GM18951 (cell line): ENCODE data around the gene ERC1.
A peak's percentile ranks its signal among the peaks of the same experiment; 100 is the strongest.

Source experiments
- POLR2A ChIP-seq: IDR thresholded peaks from 4 replicates; pipeline ENCODE4 v1.6.1; 2011; ENCODE audit warnings: mild to moderate bottlenecking; ENCODE audit not compliant: insufficient read length, insufficient read depth; ENCODE audit errors: extremely low read depth
- in situ Hi-C: fragments of 300-500 bp; cut with MboI; formaldehyde crosslinking; loops from one replicate; pipeline ENCODE4 v1.12.0; 2022; ENCODE audit warnings: low sequenced_read_pairs, mixed read lengths, inconsistent platforms; ENCODE audit not compliant: unreplicated experiment

ERC1 gene

DNA sequence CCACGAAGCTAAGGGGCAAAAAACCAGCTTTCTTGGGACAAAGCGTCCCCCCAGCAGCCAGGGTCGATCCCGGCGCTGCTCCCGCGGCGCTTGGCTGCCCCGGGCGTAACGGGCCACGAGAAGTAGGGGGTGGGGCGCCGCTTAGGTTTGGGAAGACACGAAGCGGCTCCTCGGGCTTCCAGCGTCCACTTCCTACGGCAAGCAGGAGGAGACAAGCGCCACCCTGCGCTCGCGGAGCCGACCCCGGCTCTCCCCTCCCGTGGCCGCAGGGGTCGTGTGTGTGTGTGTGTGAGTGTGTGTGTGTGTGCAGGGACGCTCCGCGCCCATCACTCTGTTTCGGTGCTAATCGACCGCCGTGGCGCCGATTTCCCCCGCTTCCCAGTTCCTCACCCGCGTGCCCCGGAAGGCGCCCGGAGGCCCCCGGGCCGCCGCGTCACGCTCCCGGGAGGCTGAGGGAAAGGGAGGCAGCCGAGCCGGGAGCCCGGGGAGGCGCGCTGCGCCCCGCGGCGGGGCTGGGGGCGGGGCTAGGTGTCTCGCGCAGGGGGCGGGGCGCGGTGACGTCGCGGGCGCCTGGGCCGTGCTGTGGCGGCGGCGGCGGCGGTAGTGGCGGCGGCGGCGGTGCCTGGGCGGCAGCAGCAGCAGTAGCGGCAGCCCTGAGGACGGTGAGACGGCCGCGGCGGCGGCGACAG is at the start of gene ERC1:
Gene ERC1 (plus strand): TSS at position 563 of the 689 bp plus-strand sequence. CDS start 36,681 bp downstream, outside the sequence.
- peak; percentile 70 for TF ChIP-seq POLR2A

DNA sequence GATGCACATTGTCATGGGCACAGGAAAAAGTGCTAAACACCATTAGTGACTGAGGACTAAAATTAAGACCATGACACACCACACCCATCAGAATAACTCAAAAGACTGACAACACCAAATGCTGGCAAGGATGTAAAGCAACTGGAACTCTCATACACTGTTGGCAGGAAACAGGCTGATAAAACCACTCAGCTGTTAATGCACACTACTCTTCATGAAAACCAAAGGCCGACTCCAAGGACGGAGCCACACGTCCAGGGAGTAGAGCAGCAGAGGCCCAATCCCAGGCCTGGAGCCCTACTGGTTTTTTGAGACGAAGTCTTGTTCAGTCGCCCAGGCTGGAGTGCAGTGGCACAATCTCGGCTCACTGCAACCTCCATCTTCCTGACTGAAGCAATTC is 48.0 kb upstream of the ERC1 start:
- TF ChIP-seq POLR2A, result no peak
- in situ Hi-C loops, result no loop called here

More for the DNA sequence above, at the start of gene ERC1:
- in situ Hi-C loops, result no loop called here

GRCh38 chr12:944211-944610 is 46.8 kb upstream of the ERC1 start:
- no peak for TF ChIP-seq POLR2A
- in situ Hi-C loops, result no loop called here

GRCh38 chr12:946212-946611 is 44.8 kb upstream of the ERC1 start:
- in situ Hi-C loops, result no loop called here
- no peak for TF ChIP-seq POLR2A

- in situ Hi-C loops, result no loop called here
- TF ChIP-seq POLR2A, result no peak
Measured at GRCh38 chr12:946631-947030, 44.4 kb upstream of the ERC1 start.

GRCh38 chr12:948238-948637 is 42.8 kb upstream of the ERC1 start:
- in situ Hi-C loops, result no loop called here

DNA sequence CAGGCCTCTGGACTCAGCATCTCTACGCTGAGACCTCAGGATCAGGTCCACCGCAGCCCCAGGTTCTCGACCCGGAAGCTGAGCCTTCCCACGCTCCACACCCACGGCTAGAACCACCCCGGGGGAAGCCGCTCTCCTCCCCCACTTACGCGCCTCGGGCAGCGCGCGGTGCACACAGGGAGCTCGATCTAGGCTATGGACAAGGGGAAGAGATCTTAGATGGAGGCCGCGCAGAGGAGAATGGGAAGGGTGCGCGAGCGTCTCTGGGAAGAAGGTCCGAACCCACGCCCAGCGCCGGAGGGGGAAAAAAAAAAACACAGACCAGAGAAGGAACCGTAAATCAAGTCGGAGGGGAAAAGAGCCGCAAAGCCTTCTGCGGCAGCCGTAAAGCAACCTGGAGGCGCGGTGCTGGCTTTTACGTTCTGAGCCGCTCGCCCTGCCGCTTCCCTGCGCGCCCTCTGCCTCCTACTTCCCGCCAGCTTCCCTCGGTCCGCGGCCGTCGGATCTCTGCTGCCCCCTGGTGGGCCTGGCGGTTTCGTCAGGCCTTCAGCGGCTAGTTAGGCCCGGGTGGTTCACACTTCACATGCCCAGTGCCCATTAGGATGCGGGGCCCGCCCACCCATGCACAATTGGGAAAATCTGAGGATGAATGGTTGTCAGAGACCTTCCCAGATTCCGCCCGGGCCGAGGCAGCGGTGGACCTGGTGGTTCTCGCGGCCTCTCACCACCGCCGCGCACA is 41.4 kb upstream of the ERC1 start, which contains the start of gene RAD52:
Gene RAD52 (minus strand): TSS at position 242 of the 739 bp plus-strand sequence. CDS start 16,636 bp downstream, outside the sequence.
- peak; percentile 90 for TF ChIP-seq POLR2A

More at GRCh38 chr12:948238-948637, 42.8 kb upstream of the ERC1 start:
- TF ChIP-seq POLR2A, result no peak

DNA sequence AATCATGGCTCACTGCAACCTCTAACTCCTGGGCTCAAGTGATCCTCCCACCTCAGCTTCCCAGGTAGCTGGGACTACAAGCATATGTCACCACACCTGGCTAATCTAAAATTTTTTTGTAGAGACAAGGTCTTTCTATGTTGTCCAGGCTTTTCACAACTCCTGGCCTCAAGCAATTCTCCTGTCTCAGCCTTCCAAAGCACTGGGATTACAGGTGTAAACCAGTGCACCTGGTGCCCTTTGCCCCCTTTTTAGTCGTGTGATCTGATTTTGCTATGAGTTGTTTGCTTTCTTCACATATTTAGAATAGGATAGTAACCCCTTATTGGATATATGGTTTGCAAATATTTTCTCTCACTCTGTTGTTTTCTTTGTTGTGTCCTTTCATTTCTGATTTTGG is 39.8 kb upstream of the ERC1 start:
- TF ChIP-seq POLR2A, result no peak
- in situ Hi-C loops, result loop anchor here (10.0 kb wide), 1 partner anchor 386 kb away; no protein-coding TSS in a partner anchor

More for the DNA sequence above, 41.4 kb upstream of the ERC1 start, which contains the start of gene RAD52:
- in situ Hi-C loops, result loop anchor here (10.0 kb wide), 1 partner anchor 385 kb away; no protein-coding TSS in a partner anchor

GRCh38 chr12:953776-954175 is 37.2 kb upstream of the ERC1 start:
- in situ Hi-C loops, result loop anchor here (10.0 kb wide), 1 partner anchor 389 kb away; no protein-coding TSS in a partner anchor
- no peak for TF ChIP-seq POLR2A

DNA sequence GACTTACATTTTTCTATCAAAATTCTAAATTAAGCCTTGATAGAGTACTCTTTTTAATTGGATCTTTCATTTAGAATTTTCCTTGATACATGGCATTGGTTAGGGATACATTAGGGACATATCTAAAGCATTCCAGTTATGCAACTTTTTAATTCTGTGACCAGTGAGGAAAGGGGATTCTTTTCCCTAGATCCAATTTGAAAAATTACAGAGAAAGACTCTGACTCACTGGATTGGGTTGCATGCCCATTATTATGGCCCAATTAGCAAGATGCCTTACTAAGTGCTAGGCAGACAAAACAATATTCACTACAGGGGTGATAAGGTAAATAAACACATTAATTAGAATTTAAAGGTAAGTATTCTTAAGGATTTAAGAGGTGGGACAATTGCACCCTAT is 36.3 kb upstream of the ERC1 start:
- in situ Hi-C loops, result loop anchor here (10.0 kb wide), 1 partner anchor 390 kb away; no protein-coding TSS in a partner anchor
- TF ChIP-seq POLR2A, result no peak

GRCh38 chr12:955939-956338 is 35.1 kb upstream of the ERC1 start:
- in situ Hi-C loops, result loop anchor here (10.0 kb wide), 1 partner anchor 391 kb away; no protein-coding TSS in a partner anchor
- TF ChIP-seq POLR2A, result no peak

GRCh38 chr12:958588-959123 is 32.4 kb upstream of the ERC1 start:
- TF ChIP-seq POLR2A, result no peak
- in situ Hi-C loops, result loop anchor here (10.0 kb wide), 1 partner anchor 394 kb away; no protein-coding TSS in a partner anchor

DNA sequence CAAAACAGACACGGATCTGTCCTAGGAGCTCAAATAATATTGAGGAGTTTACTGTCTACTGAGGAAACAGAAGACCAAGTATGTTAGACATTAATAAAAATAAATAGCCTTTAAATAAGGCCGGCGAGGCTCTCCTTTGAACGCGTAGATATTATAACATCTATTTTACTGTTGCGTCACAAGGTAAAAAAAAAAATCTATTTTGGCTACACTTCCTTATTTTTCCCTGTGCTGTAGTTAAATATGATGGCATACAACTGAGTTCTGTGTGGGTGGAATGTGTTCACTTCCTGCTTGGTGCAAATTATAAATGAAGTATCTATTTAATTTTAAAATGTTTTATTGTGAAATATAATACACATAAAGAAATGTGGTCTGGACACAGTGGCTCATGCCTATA is 24.3 kb upstream of the ERC1 start:
- in situ Hi-C loops, result no loop called here
- TF ChIP-seq POLR2A, result no peak
